ENCODE data around the gene SMIM5. TPM values are rescaled to one million over a fixed set of nuclear protein-coding genes. Genes with fewer than 3 reads are reported as not detected.

The SMIM5 gene
- total and polyA plus RNA-seq, 2 donors (not counting 3 experiments of a cell fraction or from before 2014, with no cell fraction given): not detected

DNA sequence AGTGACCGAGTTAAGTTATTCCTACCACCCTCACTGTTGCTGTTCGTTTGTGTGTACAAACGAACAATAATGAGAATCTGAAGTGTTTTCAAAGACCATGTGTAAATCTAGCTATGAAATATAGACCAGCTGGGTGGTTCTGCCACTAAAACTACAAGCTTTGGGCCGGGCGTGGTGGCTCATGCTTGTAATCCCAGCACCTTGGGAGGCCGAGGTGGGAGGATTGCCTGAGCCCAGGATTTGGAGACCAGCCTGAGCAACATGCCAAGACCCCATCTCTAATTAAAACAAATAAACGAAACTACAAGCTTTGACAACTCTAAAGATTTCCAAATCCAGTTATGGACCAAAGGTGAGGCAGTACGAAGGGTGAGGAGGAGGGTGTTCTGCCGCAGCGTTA, 32.7 kb downstream of the SMIM5 start:
- H3K27ac ChIP-seq (ENCODE audit: insufficient read depth, low read depth, low read length): no peak overlapping the region
- H3K9me3 ChIP-seq (replicated peaks; ENCODE audit: control insufficient read depth, insufficient read depth, low read length): no peaks in the 10 kb centered on the region
- no peak overlapping the region for H2AFZ ChIP-seq (ENCODE audit: low read depth, low read length)
- ChIA-PET CTCF (interaction anchor here (1.8 to 3.6 kb wide), 4 partner anchors 12 to 84 kb away, joined by 9 to 29 read pairs (median 14); partner anchors contain the start of gene SMIM5), POLR2A (interaction anchor here (1.8 kb wide), 1 partner anchor 41 kb away, joined by 5 read pairs; no protein-coding TSS in a partner anchor)
- peak overlapping the region in 2 of 3 experiments; percentile 81 to 95 for H3K4me3 ChIP-seq (replicated peaks in 1 of 3; ENCODE audit: insufficient read depth in 1 of 3, low read depth in 1 of 3, low read length in 3 of 3)
- peaks cover 48% of the 10 kb centered on the region for H3K79me2 ChIP-seq (ENCODE audit: control insufficient read depth, insufficient read depth, low read length)
- peaks cover 3 to 16% of the 10 kb centered on the region in 2 experiments for H3K36me3 ChIP-seq (ENCODE audit: control insufficient read depth in 2 of 2, extremely low read depth in 1 of 2, insufficient read depth in 2 of 2, low read length in 2 of 2)
- intact Hi-C loops (cut with micrococcal nuclease) (no loop called here), dilution Hi-C loops (cut with MboI; ENCODE audit: extremely low pct_ligation_motif_present, low sequenced_read_pairs) (no loop called here)
- TF ChIP-seq, protein P1, sequence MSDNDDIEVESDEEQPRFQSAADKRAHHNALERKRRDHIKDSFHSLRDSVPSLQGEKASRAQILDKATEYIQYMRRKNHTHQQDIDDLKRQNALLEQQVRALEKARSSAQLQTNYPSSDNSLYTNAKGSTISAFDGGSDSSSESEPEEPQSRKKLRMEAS (IDR thresholded peaks at IDR 0.05; ENCODE audit: insufficient read depth, insufficient read length): no peak
- no peak for TF ChIP-seq POLR2AphosphoS5 (IDR thresholded peaks at IDR 0.05; ENCODE audit: insufficient read depth, low read depth, low read length)
- no peak for TF ChIP-seq FOS (IDR thresholded peaks at IDR 0.05; ENCODE audit: borderline replicate concordance, insufficient read depth, low read length)
- H3K9ac ChIP-seq (replicated peaks; ENCODE audit: extremely low read depth, insufficient read depth, low read length): peak overlapping the region; percentile 93
- peak overlapping the region; percentile 87 for H3K4me2 ChIP-seq (ENCODE audit: insufficient read depth, low read length)
- no peaks in the 10 kb centered on the region for H4K20me1 ChIP-seq (replicated peaks; ENCODE audit: control insufficient read depth, extremely low read depth, insufficient read depth, low read length)
- H3K9me1 ChIP-seq (replicated peaks; ENCODE audit: control insufficient read depth, extremely low read depth, insufficient read depth, low read length): no peaks in the 10 kb centered on the region
- DNase-seq (ENCODE audit: low read depth, low spot score): no peak
- no peak for FAIRE-seq
- peaks cover 20% of the 10 kb centered on the region for H3K4me1 ChIP-seq (ENCODE audit: control insufficient read depth, extremely low read depth, insufficient read depth, low read length)
- BruUV-seq (replicated peaks): no TSS peak
- H3K27me3 ChIP-seq (ENCODE audit: control insufficient read depth in 2 of 2, insufficient read depth in 2 of 2, low read length in 2 of 2): no peaks in the 10 kb centered on the region

DNA sequence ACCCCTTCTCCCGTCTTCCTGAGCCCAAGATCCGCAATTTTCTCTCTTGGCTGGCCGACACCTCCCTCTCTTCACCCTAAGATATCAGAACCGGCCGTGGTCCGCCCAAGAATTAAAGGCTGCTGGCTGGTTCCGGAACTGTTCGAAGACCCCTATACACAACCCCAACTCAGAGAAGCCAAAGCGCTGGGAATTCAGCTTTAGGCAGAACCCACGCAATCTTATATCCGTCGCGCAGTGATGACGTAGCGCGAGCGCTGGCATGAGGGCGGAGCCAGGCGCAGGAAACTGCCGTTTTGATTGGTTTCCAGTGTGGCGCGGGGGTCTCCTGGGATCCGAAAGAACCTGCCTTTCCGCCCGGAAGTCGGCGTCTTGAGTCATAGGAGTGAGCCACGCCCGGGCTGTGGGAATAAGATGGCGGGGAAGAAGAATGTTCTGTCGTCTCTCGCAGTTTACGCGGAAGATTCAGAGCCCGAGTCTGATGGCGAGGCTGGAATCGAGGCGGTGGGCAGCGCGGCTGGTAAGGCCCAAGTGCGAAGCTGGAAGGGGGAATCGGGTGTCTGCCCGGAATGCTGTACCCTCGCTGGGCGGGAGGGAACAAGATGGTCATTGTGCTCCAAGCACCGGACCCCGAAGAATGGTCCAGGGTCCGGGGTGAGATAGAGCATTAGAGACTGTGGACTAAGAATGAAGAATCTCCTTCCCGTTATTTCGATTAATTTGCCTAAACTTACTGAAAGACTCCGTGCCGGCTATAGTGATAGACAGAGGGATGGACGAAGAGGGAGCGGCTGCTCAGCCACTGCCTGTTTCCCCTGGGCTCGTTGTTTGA, 33.9 kb downstream of the SMIM5 start, which contains the start of the genes RECQL5 and SAP30BP:
Gene RECQL5, minus strand, starts transcription at position 196 of the 832 bp plus-strand sequence. CDS start 597 bp downstream, outside the sequence.
Gene SAP30BP, plus strand, starts transcription at position 380 of the 832 bp plus-strand sequence. Its CDS starts 35 bp downstream, at position 415.
- H3K4me3 ChIP-seq (replicated peaks in 1 of 3; ENCODE audit: insufficient read depth in 1 of 3, low read depth in 1 of 3, low read length in 3 of 3): peak within 1 kb of the TSS; percentile 77 to 95 (median 81)

More for the DNA sequence above, 33.9 kb downstream of the SMIM5 start, which contains the start of the genes RECQL5 and SAP30BP:
- Histone ChIP-seq H3K36me3 (ENCODE audit: control insufficient read depth in 2 of 2, extremely low read depth in 1 of 2, insufficient read depth in 2 of 2, low read length in 2 of 2) (peaks cover 10 to 17% of the 10 kb centered on the region in 2 experiments), H3K79me2 (ENCODE audit: control insufficient read depth, insufficient read depth, low read length) (peaks cover 60% of the 10 kb centered on the region), H3K27ac (ENCODE audit: insufficient read depth, low read depth, low read length) (peak within 1 kb of the TSS; percentile 86), H3K9ac (replicated peaks; ENCODE audit: extremely low read depth, insufficient read depth, low read length) (peak within 1 kb of the TSS; percentile 93), H3K9me3 (replicated peaks; ENCODE audit: control insufficient read depth, insufficient read depth, low read length) (no peaks in the 10 kb centered on the region), H3K9me1 (replicated peaks; ENCODE audit: control insufficient read depth, extremely low read depth, insufficient read depth, low read length) (no peaks in the 10 kb centered on the region), H2AFZ (ENCODE audit: low read depth, low read length) (peak within 1 kb of the TSS; percentile 62), H3K4me2 (ENCODE audit: insufficient read depth, low read length) (peak within 1 kb of the TSS; percentile 91), H3K27me3 (ENCODE audit: control insufficient read depth in 2 of 2, insufficient read depth in 2 of 2, low read length in 2 of 2) (no peaks in the 10 kb centered on the region), H3K4me1 (ENCODE audit: control insufficient read depth, extremely low read depth, insufficient read depth, low read length) (peaks cover 20% of the 10 kb centered on the region), H4K20me1 (replicated peaks; ENCODE audit: control insufficient read depth, extremely low read depth, insufficient read depth, low read length) (no peaks in the 10 kb centered on the region)
- intact Hi-C loops (cut with micrococcal nuclease) (no loop called here), dilution Hi-C loops (cut with MboI; ENCODE audit: extremely low pct_ligation_motif_present, low sequenced_read_pairs) (no loop called here)
- POLR2A ChIA-PET: interaction anchor here (0.6 to 1.8 kb wide), 4 partner anchors 11 to 71 kb away, joined by 3 to 5 read pairs (median 4); no protein-coding TSS in a partner anchor
- TF ChIP-seq POLR2A (IDR thresholded peaks at IDR 0.05; ENCODE audit: low read depth, low read length) (peak; percentile 31), MYC (IDR thresholded peaks at IDR 0.05; ENCODE audit: low read depth, low read length) (no peak), FOS (IDR thresholded peaks at IDR 0.05; ENCODE audit: borderline replicate concordance, insufficient read depth, low read length) (peak; percentile 61), GATA2 (IDR thresholded peaks at IDR 0.05; ENCODE audit: insufficient read depth, insufficient read length, low read depth, low read length) (no peak), POLR2AphosphoS5 (IDR thresholded peaks at IDR 0.05; ENCODE audit: insufficient read depth, low read depth, low read length) (peak; percentile 54), EZH2 (IDR thresholded peaks at IDR 0.05; ENCODE audit: borderline replicate concordance, low read depth, low read length, severe bottlenecking) (no peak)
- TF ChIP-seq, protein P1 (IDR thresholded peaks at IDR 0.05; ENCODE audit: insufficient read depth, insufficient read length): peak; percentile 42
- TF ChIP-seq, protein P2, sequence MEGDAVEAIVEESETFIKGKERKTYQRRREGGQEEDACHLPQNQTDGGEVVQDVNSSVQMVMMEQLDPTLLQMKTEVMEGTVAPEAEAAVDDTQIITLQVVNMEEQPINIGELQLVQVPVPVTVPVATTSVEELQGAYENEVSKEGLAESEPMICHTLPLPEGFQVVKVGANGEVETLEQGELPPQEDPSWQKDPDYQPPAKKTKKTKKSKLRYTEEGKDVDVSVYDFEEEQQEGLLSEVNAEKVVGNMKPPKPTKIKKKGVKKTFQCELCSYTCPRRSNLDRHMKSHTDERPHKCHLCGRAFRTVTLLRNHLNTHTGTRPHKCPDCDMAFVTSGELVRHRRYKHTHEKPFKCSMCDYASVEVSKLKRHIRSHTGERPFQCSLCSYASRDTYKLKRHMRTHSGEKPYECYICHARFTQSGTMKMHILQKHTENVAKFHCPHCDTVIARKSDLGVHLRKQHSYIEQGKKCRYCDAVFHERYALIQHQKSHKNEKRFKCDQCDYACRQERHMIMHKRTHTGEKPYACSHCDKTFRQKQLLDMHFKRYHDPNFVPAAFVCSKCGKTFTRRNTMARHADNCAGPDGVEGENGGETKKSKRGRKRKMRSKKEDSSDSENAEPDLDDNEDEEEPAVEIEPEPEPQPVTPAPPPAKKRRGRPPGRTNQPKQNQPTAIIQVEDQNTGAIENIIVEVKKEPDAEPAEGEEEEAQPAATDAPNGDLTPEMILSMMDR (IDR thresholded peaks at IDR 0.05; ENCODE audit: extremely low read depth in 1 of 2, insufficient read depth in 1 of 2, low read depth in 1 of 2, low read length in 2 of 2): no peak
- CTCF ChIA-PET: interaction anchor here (1.8 to 3.6 kb wide), 5 partner anchors 13 to 83 kb away, joined by 7 to 29 read pairs (median 11); partner anchors contain the start of gene SMIM5
- FAIRE-seq: peak; percentile 96
- BruUV-seq (replicated peaks): TSS peak; percentile 55
- peak; percentile 98 for DNase-seq (ENCODE audit: low read depth, low spot score)
